NB4 (cell line): ENCODE measurements around the gene MGAT3.

Experiments
- CTCF ChIP-seq: IDR thresholded peaks from one replicate; pipeline ENCODE4 v1.5.1; 2012; ENCODE audit warnings: low read depth, low read length
- MAX ChIP-seq: IDR thresholded peaks from 2 replicates; pipeline ENCODE4 v1.6.1; 2011; ENCODE audit warnings: low read depth, low read length
- MYC ChIP-seq: IDR thresholded peaks from 2 replicates; pipeline ENCODE4 v1.6.1; 2011; ENCODE audit warnings: low read depth, low read length
- POLR2A ChIP-seq: IDR thresholded peaks from 2 replicates; pipeline ENCODE4 v1.6.1; 2011; ENCODE audit warnings: mild to moderate bottlenecking; ENCODE audit not compliant: insufficient read length; ENCODE audit errors: extremely low read depth

- TF ChIP-seq CTCF = no peak
- no peak for TF ChIP-seq POLR2A
- no peak for TF ChIP-seq MAX
- TF ChIP-seq MYC = no peak
Measured at GRCh38 chr22:39445678-39446077, 11.1 kb upstream of the MGAT3 start.
